Chondrocyte (in vitro differentiated cells): ENCODE results near the gene PLEKHG1. TPM values are rescaled to one million over a fixed set of nuclear protein-coding genes. Genes with fewer than 3 reads are reported as not detected.

Experiments
- DNase-seq: peaks from one replicate; pipeline ENCODE4 v3.0.0; 2021; ENCODE audit warnings: mixed read lengths, low spot score
- H3K27ac Mint-ChIP-seq: one replicate; pipeline ENCODE4 v1.8.0; 2021; ENCODE audit warnings: mild to moderate bottlenecking, moderate library complexity, mixed read lengths; ENCODE audit not compliant: unreplicated experiment
- H3K27me3 Mint-ChIP-seq: 2 replicates; pipeline ENCODE4 v1.8.0; 2021; ENCODE audit warnings: low read depth, mixed read lengths
- H3K36me3 Mint-ChIP-seq: 2 replicates; pipeline ENCODE4 v1.8.0; 2021; ENCODE audit warnings: low read depth, mixed read lengths
- H3K4me1 Mint-ChIP-seq: 2 replicates; pipeline ENCODE4 v1.8.0; 2021; ENCODE audit warnings: low read depth, mild to moderate bottlenecking, mixed read lengths
- H3K4me3 Mint-ChIP-seq: one replicate; pipeline ENCODE4 v1.8.0; 2021; ENCODE audit warnings: mild to moderate bottlenecking, moderate library complexity, mixed read lengths; ENCODE audit not compliant: unreplicated experiment
- H3K9me3 Mint-ChIP-seq: 2 replicates; pipeline ENCODE4 v1.8.0; 2021; ENCODE audit warnings: low read depth, mixed read lengths
- total RNA-seq: library from RNA; stranded (reverse); gene quantifications from 3 replicates; pipeline ENCODE4 v1.2.1, GENCODE V29; 2021
- TF ChIP-seq, protein P1 (sequence below): fragments of 200-600 bp; sonication (generic); IDR thresholded peaks from 2 replicates; pipeline ENCODE4 v1.5.0; 2021; ENCODE audit warnings: antibody characterized with exemption, mild to moderate bottlenecking, moderate library complexity

The PLEKHG1 gene
- total RNA-seq, 1 donor from 2014 or later = 1.8 TPM

DNA sequence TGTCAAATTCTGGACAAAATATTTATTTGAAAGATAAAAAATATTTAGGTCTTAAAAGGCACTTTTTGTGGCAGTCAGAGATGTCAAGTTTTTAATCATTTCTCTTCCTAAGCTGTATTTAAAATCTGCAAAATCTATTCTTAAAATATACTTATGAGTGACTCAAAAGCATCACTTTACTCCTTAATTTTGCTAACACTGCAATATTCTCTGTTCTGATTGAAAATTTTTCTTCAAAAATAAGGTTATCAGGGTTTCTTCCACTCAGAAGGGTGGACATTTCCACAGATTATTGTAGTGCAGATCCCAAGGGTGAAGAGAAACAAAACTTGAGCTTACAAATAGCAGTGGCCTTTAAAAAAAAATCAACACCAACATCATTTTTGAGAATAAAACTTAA is 27.5 kb downstream of the PLEKHG1 start:
- H3K9me3 Mint-ChIP-seq = peaks cover 3% of the 10 kb centered on the region
- no peak overlapping the region for H3K27ac Mint-ChIP-seq

DNA sequence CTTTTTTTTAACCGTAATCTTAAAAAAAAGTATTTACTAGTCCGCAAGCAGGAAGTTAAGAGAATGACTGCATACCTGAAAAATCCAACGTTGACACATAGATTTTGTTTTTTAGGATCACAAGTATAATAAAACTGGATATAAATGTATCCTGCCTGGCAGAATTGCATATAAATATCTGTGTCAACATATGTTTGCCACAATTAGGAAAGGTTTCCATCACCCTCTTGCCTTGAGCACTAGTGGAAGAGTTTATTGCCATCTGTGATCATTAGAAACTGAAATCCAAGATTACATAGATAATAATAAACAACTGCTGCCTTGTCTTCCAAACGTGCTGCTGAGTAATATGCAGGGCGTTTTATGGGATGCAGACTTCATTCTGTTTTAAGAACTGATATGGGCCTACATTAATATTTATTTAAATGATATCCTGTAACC is 27.9 kb downstream of the PLEKHG1 start:
- no peak overlapping the region for H3K27ac Mint-ChIP-seq
- H3K27me3 Mint-ChIP-seq = peaks cover 7% of the 10 kb centered on the region
- no peak overlapping the region for H3K4me3 Mint-ChIP-seq
- H3K36me3 Mint-ChIP-seq = no peaks in the 10 kb centered on the region
- TF ChIP-seq, protein P1, sequence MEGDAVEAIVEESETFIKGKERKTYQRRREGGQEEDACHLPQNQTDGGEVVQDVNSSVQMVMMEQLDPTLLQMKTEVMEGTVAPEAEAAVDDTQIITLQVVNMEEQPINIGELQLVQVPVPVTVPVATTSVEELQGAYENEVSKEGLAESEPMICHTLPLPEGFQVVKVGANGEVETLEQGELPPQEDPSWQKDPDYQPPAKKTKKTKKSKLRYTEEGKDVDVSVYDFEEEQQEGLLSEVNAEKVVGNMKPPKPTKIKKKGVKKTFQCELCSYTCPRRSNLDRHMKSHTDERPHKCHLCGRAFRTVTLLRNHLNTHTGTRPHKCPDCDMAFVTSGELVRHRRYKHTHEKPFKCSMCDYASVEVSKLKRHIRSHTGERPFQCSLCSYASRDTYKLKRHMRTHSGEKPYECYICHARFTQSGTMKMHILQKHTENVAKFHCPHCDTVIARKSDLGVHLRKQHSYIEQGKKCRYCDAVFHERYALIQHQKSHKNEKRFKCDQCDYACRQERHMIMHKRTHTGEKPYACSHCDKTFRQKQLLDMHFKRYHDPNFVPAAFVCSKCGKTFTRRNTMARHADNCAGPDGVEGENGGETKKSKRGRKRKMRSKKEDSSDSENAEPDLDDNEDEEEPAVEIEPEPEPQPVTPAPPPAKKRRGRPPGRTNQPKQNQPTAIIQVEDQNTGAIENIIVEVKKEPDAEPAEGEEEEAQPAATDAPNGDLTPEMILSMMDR = no peak
- H3K9me3 Mint-ChIP-seq = peaks cover 3% of the 10 kb centered on the region
- DNase-seq = no peak
- peaks cover 14% of the 10 kb centered on the region for H3K4me1 Mint-ChIP-seq

More for the DNA sequence above, 27.5 kb downstream of the PLEKHG1 start:
- TF ChIP-seq, protein P1 = no peak
- Mint-ChIP-seq H3K4me1 (peaks cover 14% of the 10 kb centered on the region), H3K36me3 (no peaks in the 10 kb centered on the region), H3K27me3 (peaks cover 7% of the 10 kb centered on the region), H3K4me3 (no peak overlapping the region)
- DNase-seq = no peak

DNA sequence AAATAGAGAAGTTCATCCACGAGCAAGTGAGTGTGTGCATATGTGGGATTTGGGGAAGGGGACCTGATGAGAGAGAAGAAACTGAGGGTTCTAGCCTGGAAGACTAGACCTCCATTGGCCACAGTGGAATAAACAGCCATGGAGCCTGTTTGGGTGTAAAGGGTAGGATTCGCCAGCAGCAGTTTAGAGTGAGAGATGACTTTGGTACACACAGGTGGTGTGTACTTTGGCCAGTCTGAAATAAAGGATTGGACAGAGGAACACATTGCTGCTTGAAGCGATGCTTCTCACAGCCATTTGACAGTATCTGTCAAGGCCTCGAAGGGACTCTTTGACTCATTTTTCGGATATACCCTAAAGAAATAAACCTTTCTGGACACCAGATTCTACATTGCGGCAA is 29.2 kb downstream of the PLEKHG1 start:
- Mint-ChIP-seq H3K9me3 (peaks cover 3% of the 10 kb centered on the region), H3K36me3 (no peaks in the 10 kb centered on the region), H3K27me3 (peaks cover 7% of the 10 kb centered on the region), H3K4me3 (no peak overlapping the region), H3K27ac (no peak overlapping the region), H3K4me1 (peaks cover 18% of the 10 kb centered on the region)
- no peak for DNase-seq
- TF ChIP-seq, protein P1 = no peak

DNA sequence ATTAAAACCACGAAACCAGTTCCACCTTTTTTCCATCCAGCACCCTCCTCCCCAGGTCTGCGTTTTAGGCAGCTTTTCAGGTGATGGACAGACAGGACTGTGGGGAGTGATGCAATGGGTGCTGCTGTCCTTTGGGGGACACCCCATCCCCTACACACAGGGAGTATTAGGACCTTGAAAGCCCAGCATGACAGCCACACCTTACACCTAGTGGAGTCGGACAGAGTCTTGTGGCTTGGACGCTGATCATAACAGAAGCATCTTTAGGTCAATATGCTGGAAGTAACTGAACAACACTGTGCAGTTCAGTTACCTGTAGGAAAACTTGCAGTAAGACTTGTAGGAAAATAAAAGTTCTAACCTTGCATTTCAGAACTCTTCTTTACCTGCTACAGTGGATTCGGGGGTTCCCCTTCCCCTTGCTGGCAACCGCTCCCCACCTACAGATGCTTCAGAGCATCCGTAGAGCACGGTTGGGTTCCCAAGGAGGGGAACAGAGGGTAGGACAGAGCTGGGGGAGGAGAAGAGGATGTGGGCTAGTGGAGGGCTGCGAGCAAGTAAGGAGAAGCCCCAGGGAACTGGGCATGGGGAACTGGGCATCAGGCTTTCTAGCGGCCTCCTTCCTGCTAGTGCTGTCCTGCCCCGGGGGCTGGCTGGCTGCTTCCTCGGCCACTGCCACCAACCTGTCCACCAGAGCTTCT is 31.7 kb downstream of the PLEKHG1 start:
- no peak for DNase-seq
- Mint-ChIP-seq H3K4me1 (peaks cover 30% of the 10 kb centered on the region), H3K4me3 (no peak overlapping the region), H3K36me3 (no peaks in the 10 kb centered on the region), H3K27me3 (peaks cover 7% of the 10 kb centered on the region), H3K27ac (no peak overlapping the region), H3K9me3 (no peaks in the 10 kb centered on the region)
- TF ChIP-seq, protein P1 = no peak

DNA sequence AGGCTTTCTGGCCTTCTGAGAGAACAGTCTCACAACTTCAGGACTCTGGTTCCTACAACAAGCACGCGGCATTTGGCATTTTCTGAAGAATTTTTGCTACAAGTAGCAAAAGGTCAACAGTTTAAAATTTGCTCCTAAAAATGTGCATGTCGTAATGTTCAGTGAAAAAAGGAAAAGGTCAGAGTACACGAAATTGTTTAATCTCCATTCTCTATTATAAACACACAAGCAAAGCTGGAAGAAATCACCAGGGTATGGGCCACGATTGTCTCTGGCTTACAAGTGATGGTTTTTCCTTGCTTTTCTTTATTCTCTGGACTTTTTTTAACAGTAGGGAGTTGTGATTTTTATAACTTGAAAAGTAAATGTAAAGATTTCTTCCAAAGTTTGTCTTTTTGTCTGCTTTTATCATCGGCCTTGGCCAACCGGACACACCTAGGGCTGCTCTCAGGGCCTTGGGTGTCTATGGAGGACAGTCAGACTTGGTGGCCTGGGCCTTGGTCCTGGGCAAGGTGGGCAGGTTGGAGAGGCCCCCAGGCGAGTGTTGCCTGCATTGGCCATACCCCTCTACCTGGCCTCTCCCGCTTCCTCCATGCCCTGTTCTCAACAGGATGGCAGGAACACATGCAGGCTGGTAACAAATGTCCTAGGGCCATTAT is 32.4 kb downstream of the PLEKHG1 start:
- no peaks in the 10 kb centered on the region for H3K36me3 Mint-ChIP-seq
- peaks cover 7% of the 10 kb centered on the region for H3K27me3 Mint-ChIP-seq
- no peaks in the 10 kb centered on the region for H3K9me3 Mint-ChIP-seq
- TF ChIP-seq, protein P1 = no peak
- H3K4me3 Mint-ChIP-seq = no peak overlapping the region
- no peak overlapping the region for H3K27ac Mint-ChIP-seq
- no peak for DNase-seq
- H3K4me1 Mint-ChIP-seq = peaks cover 30% of the 10 kb centered on the region
